DOHH2 (cell line): ENCODE results near the gene ELF1.
"Not testable (repeated sequence)": the region's sequence is repeated elsewhere in the genome, so short reads cannot be mapped to it uniquely, and the experiment has no call there.

Source experiments
- H3F3A ChIP-seq: fragments of 200-600 bp; sonication (generic), shearing (Covaris generic); 2 replicates; pipeline ENCODE4 v1.6.0; 2016; ENCODE audit warnings: antibody characterized with exemption, mild to moderate bottlenecking; ENCODE audit not compliant: control insufficient read depth, insufficient read depth
- H3K27ac ChIP-seq: fragments of 200-600 bp; sonication (generic); 2 replicates; pipeline ENCODE4 v1.5.1; 2014; ENCODE audit warnings: low read depth, mild to moderate bottlenecking, low read length, moderate library complexity
- H3K27me3 ChIP-seq: fragments of 200-600 bp; sonication (generic); 2 replicates; pipeline ENCODE4 v1.6.1; 2014; ENCODE audit warnings: mild to moderate bottlenecking, low read length, mixed read lengths; ENCODE audit not compliant: control insufficient read depth
- H3K36me3 ChIP-seq: fragments of 200-600 bp; sonication (generic); 2 replicates; pipeline ENCODE4 v1.6.1; 2014; ENCODE audit warnings: mild to moderate bottlenecking, low read length, moderate library complexity, mixed read lengths; ENCODE audit not compliant: control insufficient read depth
- H3K4me1 ChIP-seq: fragments of 200-600 bp; sonication (generic); 2 replicates; pipeline ENCODE4 v1.6.1; 2014; ENCODE audit warnings: mild to moderate bottlenecking, low read length, mixed read lengths; ENCODE audit not compliant: control insufficient read depth
- H3K4me2 ChIP-seq: fragments of 200-600 bp; sonication (generic); 2 replicates; pipeline ENCODE4 v1.6.0; 2014; ENCODE audit warnings: mild to moderate bottlenecking, low read length, moderate library complexity
- H3K4me3 ChIP-seq: fragments of 200-600 bp; sonication (generic); 2 replicates; pipeline ENCODE4 v1.5.1; 2014; ENCODE audit warnings: mild to moderate bottlenecking, low read length, mixed read lengths
- H3K79me2 ChIP-seq: fragments of 200-600 bp; sonication (generic); 2 replicates; pipeline ENCODE4 v1.6.1; 2014; ENCODE audit warnings: mild to moderate bottlenecking, low read length, mixed read lengths; ENCODE audit not compliant: control insufficient read depth
- H3K9me2 ChIP-seq: fragments of 200-600 bp; sonication (generic); replicated peaks from 2 replicates; pipeline ENCODE4 v1.6.1; 2014; ENCODE audit warnings: mild to moderate bottlenecking, low read length, mixed read lengths; ENCODE audit not compliant: control insufficient read depth
- H3K9me3 ChIP-seq: fragments of 200-600 bp; sonication (generic); 2 replicates; pipeline ENCODE4 v1.6.1; 2014; ENCODE audit warnings: antibody characterized with exemption, low read length, mixed read lengths; ENCODE audit not compliant: control insufficient read depth, insufficient read depth
- H4K20me1 ChIP-seq: fragments of 200-600 bp; sonication (generic); 2 replicates; pipeline ENCODE4 v1.6.0; 2014; ENCODE audit warnings: low read depth, mild to moderate bottlenecking, antibody characterized with exemption, low read length, moderate library complexity; ENCODE audit not compliant: control insufficient read depth, insufficient read depth
- CTCF ChIP-seq: fragments of 200-600 bp; sonication (generic); IDR thresholded peaks from one replicate; pipeline ENCODE4 v1.5.1; 2014; ENCODE audit warnings: antibody characterized with exemption, mild to moderate bottlenecking, low read depth, low read length; ENCODE audit not compliant: poor library complexity, severe bottlenecking
- EZH2phosphoT487 ChIP-seq: fragments of 200-600 bp; sonication (generic); IDR thresholded peaks from 2 replicates; pipeline ENCODE4 v1.6.1; 2017; ENCODE audit warnings: borderline replicate concordance, mild to moderate bottlenecking, antibody characterized with exemption, low read length, moderate library complexity, mixed read lengths

The ELF1 gene

GRCh38 chr13:41040584-41041334 is 21.6 kb upstream of the ELF1 start:
- H3K4me2 ChIP-seq: no peak overlapping the region
- TF ChIP-seq CTCF: no peak
- no peak for TF ChIP-seq EZH2phosphoT487
- H3K27ac ChIP-seq: no peak overlapping the region
- no peaks in the 10 kb centered on the region for H3K27me3 ChIP-seq
- H3K4me1 ChIP-seq: peaks cover 3% of the 10 kb centered on the region; the same call in 1 of the 2 replicates
- H3K79me2 ChIP-seq: peaks cover 43% of the 10 kb centered on the region
- no peak overlapping the region for H3K4me3 ChIP-seq
- no peaks in the 10 kb centered on the region for H3K9me2 ChIP-seq
- no peaks in the 10 kb centered on the region for H3K9me3 ChIP-seq
- no peaks in the 10 kb centered on the region for H3K36me3 ChIP-seq
- H4K20me1 ChIP-seq: no peaks in the 10 kb centered on the region; the same call in 1 of the 2 replicates
- peaks cover 3% of the 10 kb centered on the region; the same call in 1 of the 2 replicates for H3F3A ChIP-seq

- no peaks in the 10 kb centered on the region for H3K27me3 ChIP-seq
Observed at GRCh38 chr13:41039746-41040145, 20.6 kb upstream of the ELF1 start.

GRCh38 chr13:41036557-41036956 is 17.4 kb upstream of the ELF1 start:
- not testable (repeated sequence) for H3K36me3 ChIP-seq, H3K27ac ChIP-seq, H3K27me3 ChIP-seq, H3K4me3 ChIP-seq, H3K9me3 ChIP-seq, H3K4me2 ChIP-seq, H3K9me2 ChIP-seq, H3F3A ChIP-seq, H4K20me1 ChIP-seq
- Histone ChIP-seq H3K79me2 (peaks cover 71% of the 10 kb centered on the region), H3K4me1 (peaks cover 22% of the 10 kb centered on the region)

More at GRCh38 chr13:41039746-41040145, 20.6 kb upstream of the ELF1 start:
- Histone ChIP-seq H3F3A (peaks cover 3% of the 10 kb centered on the region; the same call in 1 of the 2 replicates), H3K4me2 (no peak overlapping the region), H3K79me2 (peaks cover 52% of the 10 kb centered on the region), H3K27ac (no peak overlapping the region), H4K20me1 (no peaks in the 10 kb centered on the region; the same call in 1 of the 2 replicates), H3K4me3 (no peak overlapping the region), H3K9me2 (no peaks in the 10 kb centered on the region), H3K4me1 (peaks cover 10% of the 10 kb centered on the region), H3K9me3 (no peaks in the 10 kb centered on the region), H3K36me3 (no peaks in the 10 kb centered on the region)
- TF ChIP-seq EZH2phosphoT487 (no peak), CTCF (no peak)

- Histone ChIP-seq H3K9me2 (no peaks in the 10 kb centered on the region), H4K20me1 (no peaks in the 10 kb centered on the region), H3K9me3 (no peaks in the 10 kb centered on the region), H3K27ac (no peak overlapping the region), H3K4me2 (no peak overlapping the region), H3K4me3 (no peak overlapping the region), H3K4me1 (peaks cover 18% of the 10 kb centered on the region), H3K79me2 (peaks cover 68% of the 10 kb centered on the region), H3F3A (0 out of 2 replicates have a peak, but pooled peaks cover 2% of the 10 kb centered on the region), H3K36me3 (no peaks in the 10 kb centered on the region), H3K27me3 (no peaks in the 10 kb centered on the region)
- TF ChIP-seq EZH2phosphoT487 (no peak), CTCF (no peak)
Observed at GRCh38 chr13:41034881-41035280, 15.8 kb upstream of the ELF1 start.
